ENCODE results near the gene GLDC.
A peak's percentile ranks its signal among the peaks of the same experiment; 100 is the strongest.
"Not testable (repeated sequence)": the region's sequence is repeated elsewhere in the genome, so short reads cannot be mapped to it uniquely, and the experiment has no call there.

The GLDC gene

GRCh38 chr9:6631207-6631512 lies 14.4 kb downstream of the GLDC start:
- in situ Hi-C loops (cut with HindIII; ENCODE audit: low pct_unique_long_range_greater_than_20kb, low sequenced_read_pairs): no loop called here
- TF ChIP-seq JUND (IDR thresholded peaks at IDR 0.05; ENCODE audit: low read depth): no peak
- no peak for DNase-seq (ENCODE audit: low read depth in 1 of 2, low spot score in 1 of 2)

GRCh38 chr9:6630502-6631206 lies 14.9 kb downstream of the GLDC start:
- no peak for DNase-seq (ENCODE audit: low read depth in 1 of 2, low spot score in 1 of 2)
- in situ Hi-C loops (cut with HindIII; ENCODE audit: low pct_unique_long_range_greater_than_20kb, low sequenced_read_pairs): no loop called here
- TF ChIP-seq JUND (IDR thresholded peaks at IDR 0.05; ENCODE audit: low read depth): no peak

GRCh38 chr9:6628704-6629103 lies 16.8 kb downstream of the GLDC start:
- DNase-seq (ENCODE audit: low read depth in 1 of 2, low spot score in 1 of 2): peak in 1 of 2 experiments; percentile 59
- no peak for TF ChIP-seq JUND (IDR thresholded peaks at IDR 0.05; ENCODE audit: low read depth)
- in situ Hi-C loops (cut with HindIII; ENCODE audit: low pct_unique_long_range_greater_than_20kb, low sequenced_read_pairs): no loop called here

- TF ChIP-seq JUND (IDR thresholded peaks at IDR 0.05; ENCODE audit: low read depth): no peak
- in situ Hi-C loops (cut with HindIII; ENCODE audit: low pct_unique_long_range_greater_than_20kb, low sequenced_read_pairs): no loop called here
- no peak for DNase-seq (ENCODE audit: low read depth in 1 of 2, low spot score in 1 of 2)
Measured at GRCh38 chr9:6625363-6625762, 20.2 kb downstream of the GLDC start.

- in situ Hi-C loops (cut with HindIII; ENCODE audit: low pct_unique_long_range_greater_than_20kb, low sequenced_read_pairs); DNase-seq (ENCODE audit: low read depth in 1 of 2, low spot score in 1 of 2): not testable (repeated sequence)
Measured at GRCh38 chr9:6622784-6623183, 22.7 kb downstream of the GLDC start.

GRCh38 chr9:6620796-6621195 lies 24.7 kb downstream of the GLDC start:
- no peak for DNase-seq (ENCODE audit: low read depth in 1 of 2, low spot score in 1 of 2)
- in situ Hi-C loops (cut with HindIII; ENCODE audit: low pct_unique_long_range_greater_than_20kb, low sequenced_read_pairs): no loop called here
- TF ChIP-seq JUND (IDR thresholded peaks at IDR 0.05; ENCODE audit: low read depth): no peak

- in situ Hi-C loops (cut with HindIII; ENCODE audit: low pct_unique_long_range_greater_than_20kb, low sequenced_read_pairs): no loop called here
- no peak for TF ChIP-seq JUND (IDR thresholded peaks at IDR 0.05; ENCODE audit: low read depth)
- DNase-seq (ENCODE audit: low read depth in 1 of 2, low spot score in 1 of 2): no peak
Measured at GRCh38 chr9:6620353-6620752, 25.2 kb downstream of the GLDC start.

GRCh38 chr9:6619909-6620308 lies 25.6 kb downstream of the GLDC start:
- no peak for DNase-seq (ENCODE audit: low read depth in 1 of 2, low spot score in 1 of 2)
- TF ChIP-seq JUND (IDR thresholded peaks at IDR 0.05; ENCODE audit: low read depth): no peak
- in situ Hi-C loops (cut with HindIII; ENCODE audit: low pct_unique_long_range_greater_than_20kb, low sequenced_read_pairs): no loop called here

- no peak for TF ChIP-seq JUND (IDR thresholded peaks at IDR 0.05; ENCODE audit: low read depth)
- in situ Hi-C loops (cut with HindIII; ENCODE audit: low pct_unique_long_range_greater_than_20kb, low sequenced_read_pairs): no loop called here
- DNase-seq (ENCODE audit: low read depth in 1 of 2, low spot score in 1 of 2): no peak
Measured at GRCh38 chr9:6616951-6617602, 28.5 kb downstream of the GLDC start.

GRCh38 chr9:6614489-6614888 lies 31.0 kb downstream of the GLDC start:
- TF ChIP-seq JUND (IDR thresholded peaks at IDR 0.05; ENCODE audit: low read depth): no peak
- in situ Hi-C loops (cut with HindIII; ENCODE audit: low pct_unique_long_range_greater_than_20kb, low sequenced_read_pairs): no loop called here
- DNase-seq (ENCODE audit: low read depth in 1 of 2, low spot score in 1 of 2): no peak

- in situ Hi-C loops (cut with HindIII; ENCODE audit: low pct_unique_long_range_greater_than_20kb, low sequenced_read_pairs): no loop called here
- no peak for DNase-seq (ENCODE audit: low read depth in 1 of 2, low spot score in 1 of 2)
- no peak for TF ChIP-seq JUND (IDR thresholded peaks at IDR 0.05; ENCODE audit: low read depth)
Measured at GRCh38 chr9:6611865-6612264, 33.7 kb downstream of the GLDC start.

- no peak for DNase-seq (ENCODE audit: low read depth in 1 of 2, low spot score in 1 of 2)
- in situ Hi-C loops (cut with HindIII; ENCODE audit: low pct_unique_long_range_greater_than_20kb, low sequenced_read_pairs): no loop called here
- TF ChIP-seq JUND (IDR thresholded peaks at IDR 0.05; ENCODE audit: low read depth): no peak
Measured at GRCh38 chr9:6610073-6610472, 35.5 kb downstream of the GLDC start.

GRCh38 chr9:6609497-6610016 lies 36.0 kb downstream of the GLDC start:
- in situ Hi-C loops (cut with HindIII; ENCODE audit: low pct_unique_long_range_greater_than_20kb, low sequenced_read_pairs): no loop called here
- no peak for TF ChIP-seq JUND (IDR thresholded peaks at IDR 0.05; ENCODE audit: low read depth)
- no peak for DNase-seq (ENCODE audit: low read depth in 1 of 2, low spot score in 1 of 2)

GRCh38 chr9:6605202-6605601 lies 40.3 kb downstream of the GLDC start:
- DNase-seq (ENCODE audit: low read depth in 1 of 2, low spot score in 1 of 2): no peak
- in situ Hi-C loops (cut with HindIII; ENCODE audit: low pct_unique_long_range_greater_than_20kb, low sequenced_read_pairs): no loop called here
- TF ChIP-seq JUND (IDR thresholded peaks at IDR 0.05; ENCODE audit: low read depth): no peak

Data from T47D (cell line).